Measurements from ENCODE around the gene YRDC.

YRDC gene

GRCh38 chr1:37759451-37759850 is 48.6 kb downstream of the YRDC start:
- no peak overlapping the region for H3K4me3 ChIP-seq (ENCODE audit: low read length)
- no peak overlapping the region for H3K9ac ChIP-seq (ENCODE audit: low read length)
- no peak overlapping the region for H2BK5ac ChIP-seq (ENCODE audit: low read length)
- no peak for DNase-seq
- no peak overlapping the region for H3K27ac ChIP-seq (ENCODE audit: low read depth, low read length)
- H3K79me1 ChIP-seq (ENCODE audit: low read length) = no peaks in the 10 kb centered on the region
- H3K4me2 ChIP-seq (ENCODE audit: low read length) = no peak overlapping the region
- no peak overlapping the region for H3K56ac ChIP-seq (ENCODE audit: low read length)
- H4K8ac ChIP-seq (ENCODE audit: low read depth, low read length) = no peak overlapping the region
- no peaks in the 10 kb centered on the region for H3K4me1 ChIP-seq (ENCODE audit: control insufficient read depth, low read depth, low read length)
- no peak overlapping the region for H4K5ac ChIP-seq (ENCODE audit: low read length)
- no peak overlapping the region for H3K18ac ChIP-seq (ENCODE audit: low read length)
- no peak overlapping the region for H2AK5ac ChIP-seq (ENCODE audit: low read length)
- no peak overlapping the region for H3K4ac ChIP-seq (ENCODE audit: low read depth, low read length)
- no peak overlapping the region for H2BK120ac ChIP-seq (ENCODE audit: low read depth, low read length)
- no peak overlapping the region for H2BK15ac ChIP-seq (replicated peaks; ENCODE audit: low read depth)
- no peaks in the 10 kb centered on the region for H3K79me2 ChIP-seq (ENCODE audit: control insufficient read depth, insufficient read depth, low read length)
- WGBS (ENCODE audit: extremely low coverage, insufficient coverage, low lambda C conversion rate) = no CpG with 5 or more reads among the region's 2 CpGs
- no peaks in the 10 kb centered on the region for H3K36me3 ChIP-seq (ENCODE audit: control insufficient read depth, insufficient read depth, low read length)
- no peak overlapping the region for H3K23ac ChIP-seq (ENCODE audit: low read length)
- peaks cover 27% of the 10 kb centered on the region for H3K27me3 ChIP-seq (ENCODE audit: insufficient read depth, low read length, poor library complexity)

DNA sequence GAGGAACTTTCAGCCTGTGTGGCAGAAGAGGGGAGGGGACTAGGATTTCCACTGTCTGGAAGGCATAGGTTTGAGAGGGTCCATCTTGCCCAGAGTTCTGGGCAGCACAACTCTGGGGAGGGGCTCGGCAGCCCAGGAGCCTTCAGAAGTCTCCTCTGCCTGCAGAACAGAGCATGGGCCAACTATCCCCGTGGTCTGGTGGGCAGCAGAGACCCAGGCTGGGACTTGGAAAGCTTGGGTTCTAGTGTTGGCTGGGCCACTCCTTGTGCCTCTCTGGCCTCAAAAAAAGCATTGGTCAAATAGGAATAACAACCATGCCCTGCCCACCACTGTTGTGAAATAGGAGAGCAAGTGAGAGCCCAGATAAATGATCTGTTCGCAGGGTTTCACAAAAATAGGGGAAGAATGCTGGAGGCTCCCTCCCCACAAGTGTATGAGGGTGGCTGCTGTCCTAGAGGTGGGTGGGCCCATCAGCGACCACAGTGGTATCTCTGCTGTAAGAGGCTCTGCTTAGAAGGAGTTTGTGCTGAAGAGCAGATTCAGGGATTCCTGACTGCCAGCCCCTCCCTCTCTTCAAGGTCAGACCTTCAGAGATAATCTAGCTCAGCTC is 52.0 kb downstream of the YRDC start:
- Histone ChIP-seq H3K9ac (ENCODE audit: low read length) (no peak overlapping the region), H3K4me2 (ENCODE audit: low read length) (no peak overlapping the region)
- no peak for DNase-seq

GRCh38 chr1:37755290-37755689 is 52.7 kb downstream of the YRDC start:
- Histone ChIP-seq H3K79me1 (ENCODE audit: low read length) (no peaks in the 10 kb centered on the region), H2BK120ac (ENCODE audit: low read depth, low read length) (no peak overlapping the region), H2BK5ac (ENCODE audit: low read length) (no peak overlapping the region), H3K4ac (ENCODE audit: low read depth, low read length) (no peak overlapping the region), H3K36me3 (ENCODE audit: control insufficient read depth, insufficient read depth, low read length) (no peaks in the 10 kb centered on the region), H2AK5ac (ENCODE audit: low read length) (no peak overlapping the region), H3K79me2 (ENCODE audit: control insufficient read depth, insufficient read depth, low read length) (no peaks in the 10 kb centered on the region), H3K27me3 (ENCODE audit: insufficient read depth, low read length, poor library complexity) (peaks cover 35% of the 10 kb centered on the region), H3K18ac (ENCODE audit: low read length) (no peak overlapping the region), H4K5ac (ENCODE audit: low read length) (no peak overlapping the region), H3K4me2 (ENCODE audit: low read length) (no peak overlapping the region), H4K8ac (ENCODE audit: low read depth, low read length) (no peak overlapping the region), H3K27ac (ENCODE audit: low read depth, low read length) (no peak overlapping the region), H3K9ac (ENCODE audit: low read length) (no peak overlapping the region), H3K4me3 (ENCODE audit: low read length) (no peak overlapping the region), H3K23ac (ENCODE audit: low read length) (no peak overlapping the region), H3K4me1 (ENCODE audit: control insufficient read depth, low read depth, low read length) (no peaks in the 10 kb centered on the region), H3K56ac (ENCODE audit: low read length) (no peak overlapping the region), H2BK15ac (replicated peaks; ENCODE audit: low read depth) (no peak overlapping the region)
- DNase-seq = no peak
- no CpG with 5 or more reads among the region's 1 CpG for WGBS (ENCODE audit: extremely low coverage, insufficient coverage, low lambda C conversion rate)

More for the DNA sequence above, 52.0 kb downstream of the YRDC start:
- Histone ChIP-seq H3K79me2 (ENCODE audit: control insufficient read depth, insufficient read depth, low read length) (no peaks in the 10 kb centered on the region), H3K27me3 (ENCODE audit: insufficient read depth, low read length, poor library complexity) (peaks cover 37% of the 10 kb centered on the region), H2BK15ac (replicated peaks; ENCODE audit: low read depth) (no peak overlapping the region), H2AK5ac (ENCODE audit: low read length) (no peak overlapping the region), H3K23ac (ENCODE audit: low read length) (no peak overlapping the region), H3K27ac (ENCODE audit: low read depth, low read length) (no peak overlapping the region), H2BK5ac (ENCODE audit: low read length) (no peak overlapping the region), H3K79me1 (ENCODE audit: low read length) (no peaks in the 10 kb centered on the region), H4K8ac (ENCODE audit: low read depth, low read length) (no peak overlapping the region), H3K4ac (ENCODE audit: low read depth, low read length) (no peak overlapping the region), H3K18ac (ENCODE audit: low read length) (no peak overlapping the region), H3K36me3 (ENCODE audit: control insufficient read depth, insufficient read depth, low read length) (no peaks in the 10 kb centered on the region), H4K5ac (ENCODE audit: low read length) (no peak overlapping the region), H3K4me1 (ENCODE audit: control insufficient read depth, low read depth, low read length) (no peaks in the 10 kb centered on the region), H3K56ac (ENCODE audit: low read length) (no peak overlapping the region), H3K4me3 (ENCODE audit: low read length) (no peak overlapping the region), H2BK120ac (ENCODE audit: low read depth, low read length) (no peak overlapping the region)
- no CpG with 5 or more reads among the region's 4 CpGs for WGBS (ENCODE audit: extremely low coverage, insufficient coverage, low lambda C conversion rate)

DNA sequence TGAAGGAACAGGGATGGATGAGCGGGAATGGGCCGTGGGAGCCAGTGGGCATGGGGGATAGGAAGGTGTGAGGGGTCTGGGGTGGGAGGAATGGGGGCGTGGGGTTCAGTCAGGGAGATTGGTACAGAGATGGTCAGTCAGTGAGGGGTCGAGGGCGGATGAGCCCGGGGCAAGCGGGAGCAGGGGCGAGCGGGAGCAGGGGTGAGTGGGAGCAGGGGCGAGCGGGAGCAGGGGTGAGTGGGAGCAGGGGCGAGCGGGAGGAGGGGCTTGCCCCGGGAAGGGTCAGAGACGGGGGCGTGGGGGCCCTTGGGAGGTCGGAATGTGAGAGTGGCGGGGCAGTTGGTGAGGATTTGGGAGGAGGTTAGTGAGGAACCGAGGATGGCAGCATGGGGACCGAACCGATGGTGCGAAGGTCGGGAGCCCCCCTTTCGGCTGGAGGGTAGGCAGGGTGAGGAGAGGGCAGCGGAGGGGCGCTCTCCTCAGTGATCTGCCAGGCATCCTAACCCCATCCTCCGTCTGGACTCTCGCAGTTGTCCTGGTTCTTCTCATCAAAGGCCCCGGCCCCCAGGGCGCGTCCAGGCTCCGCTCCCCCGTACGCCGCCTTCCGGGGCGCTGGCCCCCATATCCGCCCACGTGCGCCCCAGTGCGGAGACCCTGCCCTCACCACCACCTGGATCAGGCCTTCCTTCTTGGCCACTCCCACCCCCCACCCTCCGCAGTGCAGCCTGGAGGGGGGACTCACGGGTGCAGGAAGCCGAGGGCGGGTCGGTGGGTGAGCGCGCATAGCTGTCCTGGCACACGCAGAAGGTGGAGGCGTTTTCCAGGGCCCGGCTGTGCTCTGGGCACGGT is 54.3 kb downstream of the YRDC start:
- Histone ChIP-seq H3K27me3 (ENCODE audit: insufficient read depth, low read length, poor library complexity) (peaks cover 36% of the 10 kb centered on the region), H3K27ac (ENCODE audit: low read depth, low read length) (no peak overlapping the region), H4K5ac (ENCODE audit: low read length) (no peak overlapping the region), H3K4me1 (ENCODE audit: control insufficient read depth, low read depth, low read length) (no peaks in the 10 kb centered on the region), H3K36me3 (ENCODE audit: control insufficient read depth, insufficient read depth, low read length) (no peaks in the 10 kb centered on the region), H2BK5ac (ENCODE audit: low read length) (no peak overlapping the region), H3K18ac (ENCODE audit: low read length) (no peak overlapping the region), H2BK15ac (replicated peaks; ENCODE audit: low read depth) (no peak overlapping the region), H3K79me2 (ENCODE audit: control insufficient read depth, insufficient read depth, low read length) (no peaks in the 10 kb centered on the region), H3K79me1 (ENCODE audit: low read length) (no peaks in the 10 kb centered on the region), H3K4me2 (ENCODE audit: low read length) (no peak overlapping the region), H3K4ac (ENCODE audit: low read depth, low read length) (no peak overlapping the region), H3K9ac (ENCODE audit: low read length) (no peak overlapping the region), H3K23ac (ENCODE audit: low read length) (no peak overlapping the region), H3K4me3 (ENCODE audit: low read length) (no peak overlapping the region), H4K8ac (ENCODE audit: low read depth, low read length) (no peak overlapping the region), H2AK5ac (ENCODE audit: low read length) (no peak overlapping the region), H3K56ac (ENCODE audit: low read length) (no peak overlapping the region), H2BK120ac (ENCODE audit: low read depth, low read length) (no peak overlapping the region)
- no peak for DNase-seq
- WGBS (ENCODE audit: extremely low coverage, insufficient coverage, low lambda C conversion rate) = no CpG with 5 or more reads among the region's 52 CpGs
